K562 (cell line): ENCODE data around the gene TMEM86B. TPM values are rescaled to one million over a fixed set of nuclear protein-coding genes. Genes with fewer than 3 reads are reported as not detected.

Source experiments
- BCOR ChIP-seq: fragments of 450-650 bp; IDR thresholded peaks from 2 replicates; pipeline ENCODE4 v1.6.1; 2016
- C11orf30 ChIP-seq: fragments of 450-650 bp; IDR thresholded peaks from 2 replicates; pipeline ENCODE4 v1.6.1; 2016; ENCODE audit warnings: low read depth, mild to moderate bottlenecking
- DIDO1 ChIP-seq: fragments of 450-650 bp; IDR thresholded peaks from 2 replicates; pipeline ENCODE4 v1.6.1; 2016; ENCODE audit warnings: low read depth, missing biosample characterization, missing genetic modification characterization
- DMBX1 ChIP-seq: fragments of 250-450 bp; sonication (Bioruptor Pico); IDR thresholded peaks from 2 replicates; pipeline ENCODE4 v1.8.0; 2022; ENCODE audit warnings: inconsistent platforms, mild to moderate bottlenecking, moderate library complexity, borderline replicate concordance
- E2F3 ChIP-seq: fragments of 250-450 bp; sonication (Bioruptor Pico); IDR thresholded peaks from 2 replicates; pipeline ENCODE4 v1.4.0; 2020; ENCODE audit warnings: mild to moderate bottlenecking
- ETV6 ChIP-seq, 3 experiments: fragments of 150-350 bp in 1 of 3; sonication (generic) in 1 of 3; formaldehyde crosslinking in 1 of 3; IDR thresholded peaks; 2 replicates each; pipeline versions ENCODE4 v1.6.1 to v1.8.0; 2014 to 2022; ENCODE audit warnings: borderline replicate concordance in 2 of 3, low read depth in 2 of 3, antibody characterized with exemption in 1 of 3, low read length in 1 of 3, mild to moderate bottlenecking in 1 of 3, missing genetic modification reagents in 1 of 3
- FOXO4 ChIP-seq: fragments of 450-650 bp; formaldehyde crosslinking; IDR thresholded peaks from 2 replicates; pipeline ENCODE4 v1.4.0; 2020; ENCODE audit warnings: mild to moderate bottlenecking, moderate library complexity
- GABPA ChIP-seq: fragments of 200-800 bp; sonication (Bioruptor generic); conservative IDR thresholded peaks from 2 replicates; pipeline ENCODE4 v1.6.1; 2016; ENCODE audit warnings: low read depth, missing genetic modification characterization, missing compliant biosample characterization
- GABPB1 ChIP-seq: sonication (generic); formaldehyde crosslinking; IDR thresholded peaks from 2 replicates; pipeline ENCODE4 v1.8.0; 2022; ENCODE audit warnings: mild to moderate bottlenecking, missing genetic modification reagents
- HDAC3 ChIP-seq: fragments of 450-650 bp; IDR thresholded peaks from 2 replicates; pipeline ENCODE4 v1.6.1; 2018; ENCODE audit warnings: borderline replicate concordance, mild to moderate bottlenecking, moderate library complexity; ENCODE audit not compliant: partially characterized antibody
- ID3 ChIP-seq, 2 experiments: fragments of 250-450 bp in 1 of 2; fragments of 450-650 bp in 1 of 2; sonication (Bioruptor Pico) in 1 of 2; IDR thresholded peaks; 2 replicates each; pipeline versions ENCODE4 v1.6.1 to v1.8.0; 2016 to 2021; ENCODE audit warnings: mild to moderate bottlenecking in 2 of 2, moderate library complexity in 2 of 2, missing compliant biosample characterization in 1 of 2, missing genetic modification characterization in 1 of 2
- KAT7 ChIP-seq: sonication (generic); formaldehyde crosslinking; IDR thresholded peaks from 2 replicates; pipeline ENCODE4 v1.8.0; 2022; ENCODE audit warnings: missing genetic modification reagents, mild to moderate bottlenecking, borderline replicate concordance
- MAFK ChIP-seq: IDR thresholded peaks from 2 replicates; pipeline ENCODE4 v1.6.1; 2011; ENCODE audit warnings: low read length, improper control_type of control experiment
- NCOA2 ChIP-seq, 2 experiments: fragments of 450-650 bp; IDR thresholded peaks; 2 replicates each; pipeline ENCODE4 v1.6.1; 2018; ENCODE audit warnings: mild to moderate bottlenecking in 2 of 2, moderate library complexity in 1 of 2; ENCODE audit not compliant: partially characterized antibody in 2 of 2
- NFRKB ChIP-seq: fragments of 450-650 bp; IDR thresholded peaks from 2 replicates; pipeline ENCODE4 v1.6.1; 2016; ENCODE audit warnings: low read depth
- OTX1 ChIP-seq: fragments of 450-650 bp; formaldehyde crosslinking; IDR thresholded peaks from 2 replicates; pipeline ENCODE4 v1.4.0; 2022; ENCODE audit warnings: mild to moderate bottlenecking
- PPARD ChIP-seq: fragments of 250-450 bp; sonication (Bioruptor Pico); IDR thresholded peaks from 2 replicates; pipeline ENCODE4 v1.8.0; 2022; ENCODE audit warnings: inconsistent platforms, mild to moderate bottlenecking, moderate library complexity
- SMARCB1 ChIP-seq: IDR thresholded peaks from 2 replicates; pipeline ENCODE4 v1.6.1; 2011; ENCODE audit warnings: improper control_type of control experiment, low read depth; ENCODE audit not compliant: insufficient read length
- SNRNP70 ChIP-seq: fragments of 200-400 bp; formaldehyde crosslinking; optimal IDR thresholded peaks from 2 replicates; pipeline ENCODE3; 2017; ENCODE audit warnings: low read depth, low read length
- SUPT5H ChIP-seq: fragments of 450-650 bp; IDR thresholded peaks from 2 replicates; pipeline ENCODE4 v1.6.1; 2016
- TBP ChIP-seq: optimal IDR thresholded peaks from 2 replicates; pipeline ENCODE3; 2011; ENCODE audit warnings: low read depth, low read length, improper control_type of control experiment
- U2AF2 ChIP-seq: fragments of 200-400 bp; formaldehyde crosslinking; optimal IDR thresholded peaks from 2 replicates; pipeline ENCODE3; 2017; ENCODE audit warnings: low read depth, mild to moderate bottlenecking, low read length
- YY1 ChIP-seq, 3 experiments: IDR thresholded peaks; 2 replicates each; pipeline ENCODE4 v1.6.1; 2011; ENCODE audit warnings: low read length in 2 of 3, mild to moderate bottlenecking in 2 of 3, moderate library complexity in 2 of 3, borderline replicate concordance in 1 of 3, control low read depth in 1 of 3, low read depth in 1 of 3; ENCODE audit not compliant: insufficient read depth in 3 of 3, insufficient replicate concordance in 2 of 3, control insufficient read depth in 1 of 3, insufficient read length in 1 of 3; ENCODE audit errors: extremely low read depth in 1 of 3
- ZNF586 ChIP-seq: fragments of 450-650 bp; formaldehyde crosslinking; conservative IDR thresholded peaks from 2 replicates; pipeline ENCODE4 v1.4.0; 2020; ENCODE audit warnings: mild to moderate bottlenecking, moderate library complexity
- ZNF778 ChIP-seq: fragments of 450-650 bp; formaldehyde crosslinking; IDR thresholded peaks from 2 replicates; pipeline ENCODE4 v1.4.0; 2020; ENCODE audit warnings: mild to moderate bottlenecking, moderate library complexity
- polyA plus RNA-seq, 8 experiments: library from polyadenylated mRNA; depleted of rRNA in 4 of 8; stranded (reverse) in 5 of 8; unstranded in 3 of 8; fragments of >200 nt; fragmentation: Nextera tagmentation in 2 of 8; fragmentation: Illumina TruSeq in 1 of 8; extraction: Ambion mirVana in 2 of 8; extraction: Trizol in 1 of 8; gene quantifications; 2 replicates each; pipeline versions ENCODE4 v1.2.1 to v1.2.3, GENCODE V29; 2011 to 2014; ENCODE audit warnings: inconsistent platforms in 1 of 8, missing spikeins in 1 of 8
- total RNA-seq, 7 experiments: library from RNA; depleted of rRNA in 6 of 7; stranded (reverse); fragments of >200 nt in 6 of 7; fragmentation: Illumina TruSeq in 2 of 7; extraction: Trizol in 2 of 7; gene quantifications; 2 replicates each; pipeline versions ENCODE4 v1.2.1 to v1.2.3, GENCODE V29; 2011 to 2021; ENCODE audit warnings: low replicate concordance in 1 of 7
- TF ChIP-seq, protein P1 (sequence below): fragments of 250-450 bp; sonication (Bioruptor Pico); IDR thresholded peaks from 2 replicates; pipeline ENCODE4 v1.8.0; 2021; ENCODE audit warnings: moderate library complexity, mild to moderate bottlenecking, inconsistent platforms

The TMEM86B gene
- total and polyA plus RNA-seq, 9 of the 15 experiments (the other 6 are each of a cell fraction or from before 2014, with no cell fraction given): 0.28 to 7.9 (median 2.1) TPM

DNA sequence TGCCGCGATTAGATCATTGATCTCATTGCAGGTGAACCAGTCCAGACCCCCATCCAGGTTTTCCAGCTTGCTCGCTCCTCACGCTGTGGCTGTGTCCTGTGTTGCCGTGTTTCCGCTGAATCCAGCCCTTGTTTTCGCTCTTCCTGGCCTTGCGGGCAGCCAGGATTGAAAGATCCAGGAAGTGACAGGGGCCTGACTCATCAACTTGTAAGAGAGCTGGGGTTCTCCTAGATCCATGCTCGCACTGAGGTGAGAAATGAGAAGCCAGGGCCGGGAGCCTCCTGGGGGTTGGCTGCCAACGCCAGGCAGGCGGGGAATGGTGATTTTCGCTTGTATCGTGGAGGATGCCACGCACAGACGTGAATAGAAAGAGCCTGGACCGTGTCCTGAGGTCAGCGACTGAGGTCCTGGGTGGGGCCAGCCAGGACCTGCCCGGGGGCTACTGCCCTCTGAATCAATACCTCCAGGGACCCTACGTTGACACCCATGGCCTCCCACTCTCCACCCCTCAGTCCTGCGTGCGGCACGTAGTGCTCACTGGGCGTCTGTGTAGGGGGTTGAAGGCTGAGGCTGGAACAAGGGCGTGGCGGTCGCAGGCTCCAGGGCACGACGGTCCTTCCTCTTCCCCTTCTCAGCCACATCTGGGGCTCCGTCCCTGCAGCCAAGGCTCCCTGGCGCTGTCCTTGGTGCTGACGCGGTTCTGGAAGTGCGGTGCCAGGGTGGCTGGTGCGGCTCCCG, 11.9 kb downstream of the TMEM86B start (continued):
- TF ChIP-seq, protein P1, sequence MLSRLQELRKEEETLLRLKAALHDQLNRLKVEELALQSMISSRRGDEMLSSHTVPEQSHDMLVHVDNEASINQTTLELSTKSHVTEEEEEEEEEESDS (CRISPR knock-in tag): no peak
- TF ChIP-seq GABPA (peak; percentile 86), DIDO1 (tag) (no peak; the same call in 1 of the 2 replicates), ETV6 (IDR thresholded peaks at IDR 0.05; ENCODE audit: borderline replicate concordance in 1 of 2, low read depth in 2 of 2, low read length in 1 of 2) (peak in 1 of 2 experiments; percentile 34; a peak in 2 of 4 replicates), ETV6 (CRISPR knock-in tag; IDR thresholded peaks at IDR 0.05; ENCODE audit: borderline replicate concordance) (peak; percentile 93), PPARD (CRISPR knock-in tag) (no peak), NCOA2 (IDR thresholded peaks at IDR 0.05; ENCODE audit: partially characterized antibody in 2 of 2) (no peak), SUPT5H (peak; percentile 74), ZNF586 (CRISPR knock-in tag) (no peak), HDAC3 (peak; percentile 99), KAT7 (peak; percentile 99), E2F3 (CRISPR knock-in tag) (0 out of 2 replicates have a peak, but pooled peaks have one; percentile 10), SNRNP70 (no peak), YY1 (IDR thresholded peaks at IDR 0.05; ENCODE audit: borderline replicate concordance in 1 of 3, control insufficient read depth in 1 of 3, extremely low read depth in 1 of 3, insufficient read depth in 3 of 3, insufficient read length in 1 of 3, insufficient replicate concordance in 2 of 3, low read depth in 1 of 3, low read length in 2 of 3) (peak in 2 of 3 experiments; percentile 74 to 79), OTX1 (CRISPR knock-in tag) (peak; percentile 66; the same call in 1 of the 2 replicates), NFRKB (peak; percentile 67), DMBX1 (CRISPR knock-in tag) (peak; percentile 60), BCOR (peak; percentile 93), FOXO4 (CRISPR knock-in tag) (no peak), ZNF778 (CRISPR knock-in tag) (no peak), C11orf30 (peak; percentile 95), TBP (peak; percentile 82), U2AF2 (no peak), MAFK (peak; percentile 88), GABPB1 (CRISPR knock-in tag) (peak; percentile 91), ID3 (CRISPR knock-in tag; IDR thresholded peaks at IDR 0.05) (no peak), ID3 (tag; IDR thresholded peaks at IDR 0.05) (peak; percentile 79), SMARCB1 (no peak)
